GM23338 (cell line): ENCODE data around the gene SMIM45.

Experiments used
- CTCF ChIP-seq, 2 experiments: fragments of 200-600 bp in 1 of 2; sonication (generic) in 1 of 2; conservative IDR thresholded peaks; 2 replicates each; pipeline versions ENCODE4 v1.5.1 to v1.6.1; 2016 to 2017; ENCODE audit warnings: antibody characterized with exemption in 2 of 2, low read depth in 2 of 2, mild to moderate bottlenecking in 2 of 2, moderate library complexity in 1 of 2
- ETS1 ChIP-seq: IDR thresholded peaks from 2 replicates; pipeline ENCODE4 v1.6.1; 2016; ENCODE audit warnings: antibody characterized with exemption
- EZH2 ChIP-seq: fragments of 200-600 bp; sonication (generic); IDR thresholded peaks from one replicate; pipeline ENCODE4 v1.8.0; 2017; ENCODE audit warnings: antibody characterized with exemption, mild to moderate bottlenecking, low read depth; ENCODE audit not compliant: unreplicated experiment
- EZH2phosphoT487 ChIP-seq: fragments of 200-600 bp; sonication (generic); IDR thresholded peaks from one replicate; pipeline ENCODE4 v1.8.1; 2018; ENCODE audit warnings: antibody characterized with exemption; ENCODE audit not compliant: unreplicated experiment
- JUNB ChIP-seq: IDR thresholded peaks from one replicate; pipeline ENCODE4 v1.6.1; 2016; ENCODE audit warnings: antibody characterized with exemption; ENCODE audit not compliant: unreplicated experiment
- NANOG ChIP-seq: IDR thresholded peaks from 2 replicates; pipeline ENCODE4 v1.6.1; 2016; ENCODE audit warnings: antibody characterized with exemption, borderline replicate concordance
- POLR2AphosphoS5 ChIP-seq: IDR thresholded peaks from 2 replicates; pipeline ENCODE4 v1.6.1; 2016; ENCODE audit warnings: antibody characterized with exemption, low read depth
- REST ChIP-seq: IDR thresholded peaks from one replicate; pipeline ENCODE4 v1.6.1; 2018; ENCODE audit warnings: antibody characterized with exemption; ENCODE audit not compliant: unreplicated experiment
- ZNF331 ChIP-seq: fragments of 250-450 bp; sonication (Bioruptor Pico); IDR thresholded peaks from 2 replicates; pipeline ENCODE4 v1.5.0; 2020; ENCODE audit warnings: low read depth, mild to moderate bottlenecking, moderate library complexity
- ZNF462 ChIP-seq: fragments of 250-450 bp; sonication (Bioruptor Pico); IDR thresholded peaks from 2 replicates; pipeline ENCODE4 v1.5.0; 2020; ENCODE audit warnings: mild to moderate bottlenecking, moderate library complexity

GRCh38 chr22:41910050-41911000, 41.6 kb upstream of the SMIM45 start:
- no peak for TF ChIP-seq POLR2AphosphoS5
- TF ChIP-seq REST: no peak
- peak; percentile 88 for TF ChIP-seq EZH2
- TF ChIP-seq CTCF (conservative IDR thresholded peaks at IDR 0.05; ENCODE audit: low read depth in 2 of 2): no peak
- no peak for TF ChIP-seq ETS1
- no peak for TF ChIP-seq ZNF462 (CRISPR knock-in tag)
- TF ChIP-seq EZH2phosphoT487: no peak
- TF ChIP-seq NANOG: no peak
- TF ChIP-seq ZNF331 (CRISPR knock-in tag): no peak
- TF ChIP-seq JUNB: no peak
